ENCODE results near the gene TMEM139.

TMEM139 gene

GRCh38 chr7:143240291-143241168 lies 44.2 kb upstream of the TMEM139 start:
- DNase-seq (ENCODE audit: low read depth), result peak; percentile 46
- no peak overlapping the region for H3K4me3 ChIP-seq (ENCODE audit: low read depth, low read length)
- TF ChIP-seq CTCF (IDR thresholded peaks at IDR 0.05; ENCODE audit: low read depth, low read length, missing control alignments), result peak; percentile 82

- DNase-seq (ENCODE audit: low read depth), result no peak
- no peak overlapping the region for H3K4me3 ChIP-seq (ENCODE audit: low read depth, low read length)
- TF ChIP-seq CTCF (IDR thresholded peaks at IDR 0.05; ENCODE audit: low read depth, low read length, missing control alignments), result no peak
Observed at GRCh38 chr7:143242306-143242705, 42.5 kb upstream of the TMEM139 start.

GRCh38 chr7:143243111-143243510 lies 41.6 kb upstream of the TMEM139 start:
- no peak for TF ChIP-seq CTCF (IDR thresholded peaks at IDR 0.05; ENCODE audit: low read depth, low read length, missing control alignments)
- no peak for DNase-seq (ENCODE audit: low read depth)
- H3K4me3 ChIP-seq (ENCODE audit: low read depth, low read length), result no peak overlapping the region

GRCh38 chr7:143243614-143244013 lies 41.1 kb upstream of the TMEM139 start:
- no peak overlapping the region for H3K4me3 ChIP-seq (ENCODE audit: low read depth, low read length)
- no peak for TF ChIP-seq CTCF (IDR thresholded peaks at IDR 0.05; ENCODE audit: low read depth, low read length, missing control alignments)
- no peak for DNase-seq (ENCODE audit: low read depth)

GRCh38 chr7:143244321-143244720 lies 40.4 kb upstream of the TMEM139 start:
- no peak for DNase-seq (ENCODE audit: low read depth)
- H3K4me3 ChIP-seq (ENCODE audit: low read depth, low read length), result no peak overlapping the region
- no peak for TF ChIP-seq CTCF (IDR thresholded peaks at IDR 0.05; ENCODE audit: low read depth, low read length, missing control alignments)

GRCh38 chr7:143245123-143245522 lies 39.6 kb upstream of the TMEM139 start:
- DNase-seq (ENCODE audit: low read depth), result no peak

More at GRCh38 chr7:143245123-143245522, 39.6 kb upstream of the TMEM139 start:
- H3K4me3 ChIP-seq (ENCODE audit: low read depth, low read length), result no peak overlapping the region
- no peak for TF ChIP-seq CTCF (IDR thresholded peaks at IDR 0.05; ENCODE audit: low read depth, low read length, missing control alignments)
